ENCODE measurements around the gene RTF2. TPM values are rescaled to one million over a fixed set of nuclear protein-coding genes. Genes with fewer than 3 reads are reported as not detected.

The RTF2 gene
- total and polyA plus RNA-seq, 8 donors, result 68.2 to 133 (median 127) TPM

DNA sequence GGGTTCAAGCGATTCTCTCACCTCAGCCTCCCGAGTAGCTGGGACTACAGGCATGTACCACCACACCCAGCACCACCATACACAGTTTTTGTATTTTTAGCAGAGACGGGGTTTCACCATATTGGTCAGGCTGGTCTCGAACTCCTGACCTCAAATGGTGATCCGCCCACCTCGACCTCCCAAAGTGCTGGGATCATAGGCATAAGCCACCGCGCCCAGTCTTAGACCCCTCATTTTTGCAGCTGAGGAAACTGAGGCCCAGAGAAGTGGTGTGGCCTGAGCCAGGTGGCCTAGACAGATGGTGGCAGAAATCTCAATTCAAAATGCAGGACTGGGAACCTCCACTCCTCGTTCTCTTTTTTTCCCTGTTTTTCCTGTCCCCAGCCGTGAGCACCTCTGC, 43.5 kb downstream of the RTF2 start:
- Histone ChIP-seq H3K9me3 (no peaks in the 10 kb centered on the region), H3K4me3 (no peak overlapping the region), H3K27ac (no peak overlapping the region), H3K36me3 (peaks cover 0 to 58% of the 10 kb centered on the region in 2 donors), H3K4me1 (no peaks in the 10 kb centered on the region), H3K27me3 (no peaks in the 10 kb centered on the region)
- no peak for DNase-seq
- TF ChIP-seq, protein P1, sequence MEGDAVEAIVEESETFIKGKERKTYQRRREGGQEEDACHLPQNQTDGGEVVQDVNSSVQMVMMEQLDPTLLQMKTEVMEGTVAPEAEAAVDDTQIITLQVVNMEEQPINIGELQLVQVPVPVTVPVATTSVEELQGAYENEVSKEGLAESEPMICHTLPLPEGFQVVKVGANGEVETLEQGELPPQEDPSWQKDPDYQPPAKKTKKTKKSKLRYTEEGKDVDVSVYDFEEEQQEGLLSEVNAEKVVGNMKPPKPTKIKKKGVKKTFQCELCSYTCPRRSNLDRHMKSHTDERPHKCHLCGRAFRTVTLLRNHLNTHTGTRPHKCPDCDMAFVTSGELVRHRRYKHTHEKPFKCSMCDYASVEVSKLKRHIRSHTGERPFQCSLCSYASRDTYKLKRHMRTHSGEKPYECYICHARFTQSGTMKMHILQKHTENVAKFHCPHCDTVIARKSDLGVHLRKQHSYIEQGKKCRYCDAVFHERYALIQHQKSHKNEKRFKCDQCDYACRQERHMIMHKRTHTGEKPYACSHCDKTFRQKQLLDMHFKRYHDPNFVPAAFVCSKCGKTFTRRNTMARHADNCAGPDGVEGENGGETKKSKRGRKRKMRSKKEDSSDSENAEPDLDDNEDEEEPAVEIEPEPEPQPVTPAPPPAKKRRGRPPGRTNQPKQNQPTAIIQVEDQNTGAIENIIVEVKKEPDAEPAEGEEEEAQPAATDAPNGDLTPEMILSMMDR (IDR thresholded peaks at IDR 0.05), result no peak
- no peak for ATAC-seq
- intact Hi-C loops (cut with DNase I), result no loop called here

- H3K27me3 ChIP-seq, result no peaks in the 10 kb centered on the region
- no peaks in the 10 kb centered on the region for H3K4me1 ChIP-seq
- no peak overlapping the region for H3K27ac ChIP-seq
- no peak overlapping the region for H3K4me3 ChIP-seq
- H3K36me3 ChIP-seq, result peaks cover 0 to 69% of the 10 kb centered on the region in 2 donors
- peak; percentile 48 for ATAC-seq
- TF ChIP-seq, protein P1 (IDR thresholded peaks at IDR 0.05), result no peak
- DNase-seq, result peak in 1 of 4 donors; percentile 34
- intact Hi-C loops (cut with DNase I), result no loop called here
- no peaks in the 10 kb centered on the region for H3K9me3 ChIP-seq
Measured at GRCh38 chr20:56513161-56514150, 45.0 kb downstream of the RTF2 start.

DNA sequence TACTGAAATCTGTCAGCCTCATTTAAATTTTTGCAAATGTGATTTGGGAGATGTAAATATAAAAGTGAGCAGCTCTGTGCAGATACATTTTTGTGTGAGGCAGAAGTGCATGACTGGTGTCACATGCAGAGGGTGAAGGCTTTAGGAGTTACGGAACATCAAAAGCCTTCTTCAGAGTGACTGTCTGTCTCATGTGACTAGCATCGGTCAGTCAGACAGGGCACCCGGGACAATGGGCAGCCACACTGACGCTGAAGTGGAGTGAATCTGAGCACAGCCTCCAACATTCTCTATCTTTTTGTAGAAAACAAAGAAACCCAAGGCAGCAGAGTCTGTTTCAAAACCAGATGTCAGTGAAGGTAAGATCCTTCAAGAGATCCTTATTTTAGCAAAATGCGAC, 48.2 kb downstream of the RTF2 start:
- Histone ChIP-seq H3K9me3 (peaks cover 0 to 30% of the 10 kb centered on the region in 2 donors), H3K4me3 (no peak overlapping the region), H3K27ac (no peak overlapping the region), H3K36me3 (peaks cover 0 to 96% of the 10 kb centered on the region in 2 donors), H3K27me3 (no peaks in the 10 kb centered on the region), H3K4me1 (no peaks in the 10 kb centered on the region)
- ATAC-seq, result no peak
- TF ChIP-seq, protein P1 (IDR thresholded peaks at IDR 0.05), result no peak
- intact Hi-C loops (cut with DNase I), result no loop called here
- DNase-seq, result no peak

DNA sequence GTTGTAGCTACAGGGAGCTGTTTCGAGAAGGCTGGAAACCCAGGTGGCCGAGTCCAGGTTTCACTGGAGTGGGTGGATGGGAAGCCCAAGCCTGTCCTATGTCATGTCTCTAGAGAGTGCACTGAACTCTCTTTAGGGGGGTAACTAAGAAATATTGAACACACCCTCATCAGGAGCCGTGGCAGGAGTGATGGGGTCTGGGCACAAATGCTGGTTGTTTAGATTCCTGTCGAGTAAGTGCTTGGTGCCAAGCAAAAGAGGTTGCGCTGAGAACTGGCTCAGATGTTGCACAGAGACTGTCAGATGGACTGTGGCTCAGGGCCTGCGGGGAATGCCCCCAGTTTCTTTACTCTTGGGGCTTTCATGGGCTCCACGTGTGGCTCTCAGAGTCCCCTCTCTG, 48.8 kb downstream of the RTF2 start:
- ATAC-seq (no peak), DNase-seq (no peak)
- Histone ChIP-seq H3K27ac (no peak overlapping the region), H3K27me3 (no peaks in the 10 kb centered on the region), H3K36me3 (peaks cover 0 to 91% of the 10 kb centered on the region in 2 donors), H3K4me1 (no peaks in the 10 kb centered on the region), H3K9me3 (peaks cover 0 to 31% of the 10 kb centered on the region in 2 donors), H3K4me3 (no peak overlapping the region)
- TF ChIP-seq, protein P1 (IDR thresholded peaks at IDR 0.05), result no peak
- intact Hi-C loops (cut with DNase I), result no loop called here

DNA sequence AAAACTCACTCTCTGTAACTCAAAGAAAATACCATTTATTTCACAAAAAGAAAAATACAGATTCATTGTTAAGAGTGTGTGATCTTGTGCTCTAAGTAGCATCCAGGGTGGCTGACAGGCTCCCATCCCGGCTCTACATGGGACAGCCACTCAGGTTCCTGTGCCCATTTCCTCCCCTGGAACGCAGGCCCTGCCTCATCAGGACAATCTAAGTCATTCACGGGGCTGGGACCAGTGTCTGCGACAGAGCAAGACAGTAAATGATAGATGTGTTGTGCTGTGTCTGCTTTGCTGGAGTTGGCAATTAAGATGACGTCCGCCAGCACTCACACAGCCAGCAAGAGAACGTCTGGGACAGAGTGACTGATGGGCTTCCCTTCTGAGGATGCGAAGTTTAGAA, 49.2 kb downstream of the RTF2 start:
- DNase-seq (no peak), ATAC-seq (no peak)
- Histone ChIP-seq H3K4me1 (no peaks in the 10 kb centered on the region), H3K27ac (no peak overlapping the region), H3K9me3 (peaks cover 0 to 31% of the 10 kb centered on the region in 2 donors), H3K4me3 (no peak overlapping the region), H3K36me3 (peaks cover 0 to 86% of the 10 kb centered on the region in 2 donors), H3K27me3 (no peaks in the 10 kb centered on the region)
- intact Hi-C loops (cut with DNase I), result no loop called here
- TF ChIP-seq, protein P1 (IDR thresholded peaks at IDR 0.05), result no peak
